GM19025 (cell line): ENCODE results near the gene AQP12B.

ENCODE experiments used
- ATAC-seq: cut with Tn5 transposase; IDR thresholded peaks from one replicate; pipeline ENCODE4 v1.9.1; 2021; ENCODE audit warnings: mild to moderate bottlenecking, low read depth, moderate library complexity; ENCODE audit not compliant: unreplicated experiment

AQP12B gene

DNA sequence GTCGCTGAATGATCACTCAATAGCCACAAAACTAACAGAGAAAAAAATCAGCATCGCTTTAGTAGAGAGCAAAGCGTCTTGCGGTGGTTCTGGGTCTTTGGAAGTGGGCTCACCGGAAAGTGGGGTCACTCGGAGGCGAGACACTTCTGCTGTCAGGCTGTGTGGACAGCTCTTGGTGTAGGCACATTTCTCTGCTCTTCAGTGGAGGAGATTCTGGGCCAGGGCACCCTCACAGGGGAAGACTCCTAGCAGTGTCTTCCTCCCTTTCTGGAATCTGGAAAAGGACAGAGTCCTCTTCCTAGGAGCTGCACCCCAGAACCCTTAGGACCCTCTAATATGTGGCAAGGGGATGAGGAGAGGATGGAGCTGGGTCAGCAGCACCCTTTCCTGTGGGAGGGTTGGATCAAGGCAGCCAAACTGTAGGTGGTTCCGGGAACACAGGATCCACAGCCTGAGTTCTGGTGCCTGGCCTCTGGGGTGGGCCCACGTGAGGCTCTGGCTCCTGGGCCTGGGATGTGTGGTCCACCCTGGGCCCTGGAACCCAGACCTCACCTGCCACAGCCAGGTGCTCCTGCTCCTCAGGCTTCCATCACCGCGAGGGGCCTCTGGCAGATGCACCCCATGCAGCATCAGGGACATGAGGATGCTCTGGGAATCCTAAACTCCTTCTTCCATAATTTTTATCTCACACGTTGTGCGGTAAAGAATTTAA is 32.3 kb downstream of the AQP12B start:
- ATAC-seq, result no peak

DNA sequence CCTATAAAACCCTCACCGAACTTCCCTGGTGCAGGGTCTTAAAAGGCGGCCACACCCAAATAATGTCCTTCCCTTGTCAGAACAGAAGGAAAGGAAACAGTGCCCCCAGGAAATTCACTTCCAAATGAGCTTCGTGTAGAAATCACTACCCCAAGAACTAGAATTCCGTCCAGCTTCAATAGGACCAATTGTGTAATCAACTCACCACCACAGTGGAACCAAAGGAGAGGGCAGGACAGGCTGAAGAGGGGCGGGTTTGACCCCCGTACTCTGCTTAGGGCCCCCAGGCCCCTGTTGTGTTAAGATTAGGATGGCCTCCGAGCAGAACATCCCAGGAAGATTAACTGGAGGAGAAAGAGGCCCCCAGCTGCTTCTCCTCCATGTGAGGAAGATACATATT is 33.4 kb downstream of the AQP12B start:
- no peak for ATAC-seq

DNA sequence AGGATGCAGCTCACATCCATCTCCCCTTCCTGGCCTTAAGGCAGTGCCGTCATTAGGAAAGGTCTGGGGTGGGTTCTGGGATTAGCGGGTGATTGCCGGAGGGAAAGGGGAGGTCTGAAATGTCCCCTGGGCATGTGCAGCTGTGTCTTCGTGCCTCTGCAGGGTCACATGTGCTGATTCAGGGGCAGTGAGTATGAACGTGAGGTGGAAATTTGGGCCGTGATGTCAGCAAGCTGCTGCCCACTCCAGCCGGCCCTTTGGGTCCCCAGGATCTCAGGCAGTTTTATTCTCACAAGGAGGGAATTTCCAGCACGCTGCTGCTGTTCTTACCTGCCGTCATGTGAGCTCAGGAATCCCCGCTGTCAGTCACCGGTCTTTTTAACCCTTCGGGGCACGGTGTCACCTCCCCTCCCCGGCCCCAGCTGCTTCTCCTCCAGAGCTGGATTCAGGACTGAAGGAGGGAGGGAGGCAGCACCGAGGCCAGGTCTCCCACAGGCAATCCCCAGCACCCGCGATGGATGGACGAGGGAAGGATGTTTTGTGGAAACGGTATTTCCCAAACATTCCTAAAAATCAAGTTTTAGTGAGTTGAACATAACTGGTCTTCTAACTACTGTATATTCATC is 33.9 kb downstream of the AQP12B start:
- ATAC-seq, result no peak

DNA sequence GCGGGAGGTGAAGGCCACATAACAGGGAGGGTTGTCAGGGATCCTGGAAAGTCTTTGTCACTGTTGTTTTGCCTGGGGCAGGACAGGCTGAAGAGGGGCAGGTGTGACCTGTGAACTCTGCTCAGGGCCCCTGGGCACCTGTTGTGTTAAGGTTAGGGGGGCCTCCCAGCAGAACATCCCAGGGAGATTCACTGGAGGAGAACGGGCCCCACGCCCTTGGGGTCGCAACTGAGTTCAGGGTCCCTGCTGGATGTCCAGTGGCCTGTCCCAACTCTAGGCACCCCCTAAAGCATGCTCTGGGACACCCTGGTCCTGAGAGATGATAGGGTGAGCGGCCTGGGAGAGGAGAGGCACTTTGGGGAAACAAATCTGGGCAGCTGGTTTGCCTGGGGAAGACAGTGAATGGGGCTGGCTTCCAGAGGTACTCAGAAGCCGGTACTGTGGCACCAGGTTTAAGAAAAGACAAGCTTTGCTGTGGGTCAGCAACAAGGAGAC is 34.5 kb downstream of the AQP12B start:
- no peak for ATAC-seq

DNA sequence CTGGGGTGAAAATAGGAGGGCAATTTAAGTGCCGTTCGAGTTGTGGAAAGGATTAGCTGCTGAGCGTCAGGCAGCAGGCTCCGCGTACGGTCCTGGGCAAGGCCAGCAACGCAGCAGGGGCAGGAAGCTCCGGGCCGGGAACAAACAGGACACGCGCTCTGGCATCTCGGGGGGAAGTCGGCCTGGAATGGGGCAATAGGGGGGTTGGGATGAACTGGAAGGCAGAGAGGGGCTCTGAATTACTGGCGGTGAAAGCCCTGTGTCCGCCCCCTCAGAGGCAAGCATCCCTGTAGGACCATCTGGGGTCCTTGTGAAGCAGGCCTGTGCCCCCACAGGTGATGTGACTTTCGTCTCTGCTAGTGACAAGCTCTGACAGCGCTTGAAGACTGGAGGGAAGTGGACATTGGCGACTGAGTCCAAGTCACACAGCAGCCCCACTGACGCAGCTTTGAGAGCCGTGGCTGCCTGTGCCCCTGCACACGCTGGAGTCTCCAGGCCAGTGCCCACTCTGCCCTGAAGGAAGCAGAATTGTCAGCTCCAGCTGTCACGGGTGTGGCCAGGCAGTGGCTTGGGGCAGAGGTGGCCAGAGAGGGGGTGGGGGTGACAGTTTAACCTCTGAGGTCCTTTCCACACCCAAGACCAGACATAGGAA is 35.1 kb downstream of the AQP12B start:
- no peak for ATAC-seq

DNA sequence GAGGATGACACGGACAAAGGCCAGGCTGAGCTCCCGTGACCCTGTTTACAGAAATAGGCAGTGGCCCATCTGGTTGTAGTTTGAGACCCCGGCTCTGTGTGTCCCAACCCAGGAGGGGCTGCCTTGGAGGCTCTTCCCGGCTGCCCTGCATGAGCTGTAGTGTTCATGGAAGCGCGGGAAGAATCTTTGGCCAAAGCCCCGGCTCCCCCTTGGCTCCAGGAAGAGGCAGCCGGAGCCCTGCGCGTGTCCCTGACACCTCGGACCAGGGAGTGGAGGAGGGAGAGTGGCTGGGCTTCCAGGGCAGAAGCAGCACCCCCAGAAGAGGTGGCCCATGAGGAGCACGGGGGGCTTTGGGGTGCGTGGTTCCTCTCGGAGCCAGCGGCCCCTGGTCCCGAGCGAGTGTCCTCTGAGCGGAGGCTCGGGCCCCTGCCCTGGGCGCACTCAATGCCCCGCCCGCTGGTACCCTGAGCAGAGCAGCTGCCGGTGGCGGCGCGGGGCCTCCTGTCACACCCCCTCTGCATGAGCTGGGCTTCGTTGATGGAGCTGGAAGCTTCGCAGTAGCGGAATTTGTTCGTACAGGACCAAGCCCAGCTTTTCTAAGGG is 35.7 kb downstream of the AQP12B start:
- ATAC-seq, result no peak

DNA sequence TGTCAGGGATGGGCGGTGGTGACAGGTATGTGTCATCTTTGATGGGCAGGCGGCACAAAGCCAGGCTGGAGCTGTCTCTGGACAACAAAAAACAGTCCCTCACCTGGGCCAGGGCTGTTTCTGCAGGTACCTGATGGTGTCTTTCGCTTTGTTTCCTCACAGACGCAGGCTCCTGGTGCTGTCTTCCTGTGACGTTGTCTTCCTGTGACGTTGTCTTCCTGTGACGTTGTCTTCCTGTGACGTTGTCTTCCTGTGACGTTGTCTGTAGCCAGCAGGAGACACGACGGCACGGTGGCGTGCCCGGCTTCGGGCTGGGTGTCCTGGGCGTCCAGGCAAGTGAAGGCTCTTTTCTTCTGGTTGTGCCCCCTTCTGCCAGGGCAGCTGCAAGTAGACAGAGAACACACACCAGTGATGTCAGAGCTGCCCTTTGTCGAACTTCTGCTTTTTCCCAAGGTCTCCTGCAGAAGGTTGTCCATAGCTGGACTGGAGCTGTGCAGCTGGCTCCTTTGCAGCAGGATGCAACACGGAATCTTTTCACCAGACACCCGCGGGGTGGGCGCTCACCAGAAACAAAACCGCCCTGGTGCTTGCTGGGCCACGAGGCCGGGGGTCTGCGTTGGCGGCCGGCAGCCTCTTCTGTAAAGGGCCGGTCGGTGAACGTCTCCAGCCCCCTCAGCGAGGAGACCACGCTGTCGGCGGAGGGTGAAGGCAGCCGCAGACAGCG is 36.3 kb downstream of the AQP12B start:
- ATAC-seq, result no peak

DNA sequence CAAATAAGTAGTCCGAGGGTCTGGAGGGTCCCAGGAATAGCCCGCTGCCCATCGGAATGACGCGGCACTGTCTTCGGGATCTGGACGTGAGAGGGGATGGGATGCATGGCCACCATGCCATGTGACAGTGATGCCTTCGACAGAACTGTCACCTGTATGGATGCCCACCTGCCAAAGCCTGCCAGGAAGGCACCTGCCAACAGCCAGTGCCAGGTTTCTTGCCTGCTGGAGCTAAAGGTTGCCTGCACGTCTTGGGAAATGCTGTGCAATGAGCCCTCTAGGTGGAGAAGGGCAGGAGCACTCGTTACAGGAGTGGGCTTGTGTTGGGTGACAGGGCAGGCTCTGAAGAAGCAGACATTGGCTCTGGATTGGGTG is 36.9 kb downstream of the AQP12B start:
- ATAC-seq, result no peak

DNA sequence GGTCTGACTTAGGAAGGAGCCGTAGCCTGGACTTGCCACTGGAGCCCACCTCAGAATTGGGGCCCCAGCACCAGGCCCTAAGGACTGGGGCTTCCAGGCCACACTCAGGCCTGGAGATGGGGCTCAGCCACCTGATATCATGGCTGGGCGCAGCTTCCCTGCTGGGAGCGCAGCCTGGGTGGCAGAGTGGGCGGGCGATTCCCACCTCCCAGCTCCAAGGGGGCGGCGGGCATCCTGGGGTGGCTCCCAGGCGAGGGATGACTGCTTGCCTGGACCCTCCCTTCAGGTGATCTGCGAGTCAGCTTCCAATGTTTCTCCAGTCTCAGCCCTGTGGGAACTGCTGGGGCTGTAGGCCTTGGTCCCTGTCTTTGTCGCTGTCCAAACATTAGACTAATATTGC is 37.3 kb downstream of the AQP12B start:
- no peak for ATAC-seq

DNA sequence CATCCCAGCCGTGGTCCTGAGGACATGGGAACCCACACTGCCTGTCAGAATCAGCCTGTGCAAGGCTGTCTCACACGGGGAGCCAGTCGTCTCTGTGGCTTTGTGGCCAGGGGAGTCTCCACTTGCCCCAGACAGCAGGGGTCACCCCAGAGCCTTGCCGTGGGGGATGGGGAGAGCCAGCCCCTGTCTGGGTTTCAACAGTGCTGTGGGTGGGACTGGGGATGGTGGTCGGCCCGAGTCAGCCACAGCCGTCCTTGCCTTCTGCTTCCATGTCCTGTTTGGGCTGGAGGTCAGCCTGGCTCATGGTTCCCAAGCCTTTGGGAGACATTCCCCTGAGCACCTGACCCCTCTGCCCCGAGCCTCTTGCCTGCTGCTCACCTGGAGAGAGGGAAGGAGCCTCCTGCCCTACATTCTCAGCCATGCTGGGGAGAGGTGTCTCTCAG is 37.8 kb downstream of the AQP12B start:
- ATAC-seq, result no peak

DNA sequence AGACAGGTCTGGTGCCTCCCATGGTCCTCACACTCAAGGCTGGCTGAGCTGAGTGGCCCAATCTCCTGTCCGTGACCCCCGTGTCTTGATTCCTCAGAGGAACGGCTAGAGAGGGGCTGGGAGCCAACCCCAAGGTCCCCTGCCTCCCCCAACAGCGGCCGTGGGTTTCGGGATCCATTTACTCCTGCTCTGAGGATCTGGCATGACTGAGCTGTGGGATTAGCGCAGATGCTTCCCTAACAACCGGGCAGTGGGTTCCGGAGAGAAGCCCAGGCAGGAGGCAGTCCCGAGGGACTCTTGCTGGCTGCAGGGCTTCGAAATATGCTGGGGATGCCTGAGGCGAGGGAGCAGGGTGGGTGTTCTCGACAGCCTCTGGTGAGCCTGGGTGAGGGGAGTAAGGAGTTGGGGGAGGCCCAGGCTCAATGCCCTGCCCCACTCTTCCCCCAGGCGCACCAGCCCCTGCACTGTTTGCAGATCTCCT is 38.5 kb downstream of the AQP12B start:
- no peak for ATAC-seq

DNA sequence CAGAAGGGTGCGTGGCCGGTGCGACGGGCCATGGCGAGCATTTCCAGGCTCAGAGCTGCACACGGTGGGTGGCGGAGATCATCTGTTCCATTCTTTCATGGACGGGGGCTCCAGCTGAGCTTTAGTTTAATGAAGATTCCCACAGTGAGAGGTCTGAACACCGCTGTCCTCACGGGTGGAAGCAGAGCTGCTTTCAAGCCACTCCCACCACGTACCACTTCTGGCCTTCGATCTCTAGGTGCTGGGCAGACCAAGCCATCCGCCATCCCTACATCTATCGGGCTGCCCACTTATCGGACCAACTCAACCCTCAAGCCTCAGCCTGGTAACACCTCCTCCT is 38.9 kb downstream of the AQP12B start:
- ATAC-seq, result no peak

DNA sequence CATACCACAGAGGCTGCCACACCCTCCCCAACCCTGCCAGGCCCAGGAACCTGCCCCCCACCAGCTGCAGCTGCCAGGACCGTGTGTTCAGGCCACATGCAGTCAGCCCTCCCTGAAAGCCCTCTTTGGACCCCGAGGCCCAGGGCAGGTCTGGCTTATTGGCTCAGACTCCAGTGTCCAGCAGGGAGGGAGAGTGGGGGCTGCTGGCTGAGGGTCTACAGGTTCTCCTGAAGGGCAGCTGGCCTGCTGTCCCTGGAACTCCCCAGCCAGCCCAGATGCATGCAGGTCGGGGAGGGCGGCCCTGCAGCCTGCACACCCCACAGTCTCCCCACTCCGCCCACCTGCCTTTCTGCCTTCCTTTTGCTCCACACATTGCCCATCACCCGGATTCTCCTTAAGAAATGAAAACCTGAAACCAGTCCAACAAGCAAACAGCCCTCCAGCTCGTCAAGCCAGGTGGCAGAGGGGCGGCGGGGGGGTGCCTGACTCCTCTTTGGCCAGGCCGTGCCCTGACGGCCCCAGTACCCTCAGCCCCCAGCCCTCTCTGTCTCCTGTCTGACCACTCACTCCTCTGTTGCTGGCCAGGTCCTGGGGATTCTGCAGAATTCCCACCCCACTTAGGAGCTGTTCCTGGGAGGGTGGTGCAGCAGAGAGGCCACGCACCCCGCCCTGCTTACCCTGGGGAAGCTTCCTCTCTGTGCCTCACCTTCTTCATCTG is 39.4 kb downstream of the AQP12B start:
- no peak for ATAC-seq

DNA sequence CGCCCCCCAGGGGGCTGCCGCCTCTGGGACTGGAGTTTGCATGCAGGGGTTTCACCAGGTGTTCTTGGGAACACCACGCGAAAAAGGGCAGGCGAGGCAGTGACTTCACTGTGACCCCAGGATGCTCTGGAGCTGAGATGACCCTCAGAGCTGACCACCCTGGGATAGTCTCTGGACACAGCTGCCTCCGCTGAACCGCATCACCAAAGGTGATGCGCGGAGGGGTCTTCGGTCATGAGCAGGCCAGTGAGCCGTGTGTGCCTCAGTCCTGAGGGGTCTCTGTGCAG is 39.9 kb downstream of the AQP12B start:
- no peak for ATAC-seq

DNA sequence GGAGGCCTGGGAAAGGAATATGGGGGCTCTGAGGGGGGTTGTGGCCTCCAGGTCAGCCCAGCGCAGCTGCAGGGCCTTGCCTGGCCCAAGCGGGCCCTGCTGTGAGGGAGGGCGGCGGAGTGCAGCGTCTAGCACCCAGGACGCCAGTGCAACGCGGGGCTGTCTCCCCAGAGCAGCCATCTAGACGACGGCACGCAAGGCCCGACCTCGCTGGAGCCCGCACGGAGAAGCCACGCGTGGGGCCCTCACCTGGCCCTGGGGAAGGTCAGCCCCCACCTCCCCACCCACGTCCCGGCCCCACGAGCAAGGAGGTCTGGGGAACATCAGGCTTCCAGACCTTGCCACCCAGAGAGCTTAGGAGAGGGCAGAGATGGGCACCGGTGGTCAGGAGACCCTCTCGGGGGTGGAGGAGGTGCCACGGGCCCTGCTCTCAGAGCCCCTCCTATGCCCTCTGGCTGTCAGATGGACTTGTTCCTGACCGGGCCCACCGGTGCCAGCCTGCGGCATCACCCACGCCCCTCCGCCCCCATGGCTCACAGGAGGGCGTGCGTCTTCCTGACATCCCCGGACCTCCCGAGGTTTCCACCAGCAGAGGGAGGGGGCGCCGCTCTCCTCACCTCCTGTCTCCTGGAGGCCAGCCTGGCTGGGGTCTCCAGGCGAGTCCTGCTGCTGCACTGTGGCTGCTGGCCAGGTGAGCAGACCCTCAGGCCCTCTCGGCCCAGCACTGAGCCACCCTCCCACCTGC is 40.5 kb downstream of the AQP12B start:
- ATAC-seq, result no peak

DNA sequence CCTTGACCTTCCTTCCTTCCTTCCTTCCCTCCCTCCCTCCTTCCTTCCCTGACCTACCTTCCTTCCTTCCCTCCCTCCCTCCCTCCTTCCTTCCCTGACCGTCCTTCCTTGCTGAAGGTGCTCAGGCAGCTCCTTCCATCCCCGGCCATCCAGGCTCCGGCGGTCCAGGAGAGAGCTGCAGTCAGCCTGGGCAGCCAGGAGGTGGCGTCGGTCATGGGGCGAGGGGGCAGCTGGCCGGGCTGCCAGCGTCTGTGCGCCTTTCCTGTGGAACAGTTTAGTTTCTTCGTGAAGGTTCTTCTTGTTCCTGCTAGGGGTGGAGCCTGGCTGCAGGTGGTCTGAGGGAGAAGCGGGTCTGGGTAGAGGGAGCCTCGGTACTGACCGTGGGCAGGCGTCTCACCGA is 41.7 kb downstream of the AQP12B start:
- no peak for ATAC-seq

DNA sequence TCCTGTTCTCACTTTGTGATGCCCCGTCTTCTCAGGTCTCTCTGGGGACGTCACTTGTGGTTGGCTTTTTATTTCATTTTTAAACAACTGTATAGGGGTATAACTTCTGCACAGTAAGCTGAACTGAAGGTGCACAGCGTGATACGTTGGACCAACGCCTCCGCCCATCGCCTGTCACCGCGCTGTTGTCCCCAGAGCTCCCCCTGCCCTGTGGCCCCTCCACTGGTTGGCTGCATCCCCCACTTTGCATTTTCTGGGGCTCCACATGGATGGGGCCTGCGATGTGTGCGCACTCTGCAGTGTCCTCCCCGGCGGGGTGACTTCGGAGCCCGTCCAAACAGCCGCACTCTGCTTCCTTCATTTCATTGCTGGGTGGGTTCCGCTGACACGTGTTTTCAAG is 43.1 kb downstream of the AQP12B start:
- no peak for ATAC-seq

DNA sequence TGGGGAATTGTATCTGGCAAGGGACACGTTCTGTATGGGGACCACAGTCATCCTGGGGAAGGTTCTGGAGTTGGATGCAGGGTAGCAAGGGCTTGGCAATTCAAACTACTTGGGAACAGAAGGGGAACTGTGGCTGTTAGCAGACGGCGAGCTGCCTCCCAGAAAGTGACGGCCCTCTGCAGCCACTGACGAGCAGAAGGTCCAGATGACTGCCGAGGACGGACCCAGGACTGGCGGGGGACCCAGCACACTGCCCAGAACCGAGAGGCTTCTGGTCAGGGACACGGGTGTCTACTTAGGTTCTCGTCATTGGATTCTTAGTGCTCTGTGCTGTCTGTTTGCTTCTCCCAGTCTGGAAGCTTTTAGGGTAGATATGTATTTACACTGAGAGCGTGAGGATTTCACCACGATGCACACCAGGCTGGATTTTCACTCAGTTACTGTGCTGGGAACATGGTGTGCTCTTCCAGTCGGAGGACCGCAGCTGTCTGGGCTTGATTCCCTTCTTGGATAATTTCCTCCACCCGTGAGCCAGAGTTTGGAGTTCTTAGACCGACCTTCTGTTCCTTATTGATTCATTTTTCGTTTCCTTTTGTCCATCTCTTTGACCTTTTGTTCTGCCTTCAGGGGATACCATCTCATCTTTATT is 44.0 kb downstream of the AQP12B start:
- ATAC-seq, result no peak

DNA sequence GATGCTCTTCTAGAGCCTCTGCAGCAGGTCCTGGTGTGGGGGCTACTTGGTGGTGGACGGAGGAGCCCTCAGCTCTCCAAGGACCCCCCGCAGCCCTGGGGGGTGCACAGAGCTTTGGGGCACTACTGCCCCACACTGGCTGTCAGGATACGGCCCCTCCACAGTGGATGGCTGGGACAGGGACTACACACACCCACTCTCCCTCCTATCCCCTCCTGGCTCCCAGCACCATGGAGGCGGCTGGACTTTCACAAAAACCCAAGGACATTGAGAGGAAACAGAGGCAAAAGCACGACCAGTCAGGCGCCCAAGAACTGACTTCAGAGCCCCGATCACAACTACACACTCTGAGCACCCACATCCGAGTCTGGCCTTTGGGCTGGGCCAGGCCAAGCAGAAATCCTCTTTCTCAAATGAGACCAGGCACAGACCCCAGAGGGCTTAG is 44.8 kb downstream of the AQP12B start:
- no peak for ATAC-seq
